AG04450 (cell line): ENCODE results near the gene SRPRA. TPM values are rescaled to one million over a fixed set of nuclear protein-coding genes. Genes with fewer than 3 reads are reported as not detected.
A peak's percentile ranks its signal among the peaks of the same experiment; 100 is the strongest.

Experiments
- CTCF ChIA-PET: fragments of 300-600, 350-600 bp; formaldehyde crosslinking; extraction: SDS; loops from one replicate; lab custom pipeline; 2022; ENCODE audit warnings: antibody characterized with exemption, inconsistent platforms; lab: Charles Lee
- POLR2A ChIA-PET: fragments of 350-600 bp; formaldehyde crosslinking; extraction: SDS; loops from one replicate; lab custom pipeline; 2021; ENCODE audit warnings: antibody characterized with exemption, inconsistent platforms; lab: Yijun Ruan, JAX
- DNase-seq: peaks from one replicate; pipeline ENCODE4 v3.0.0-alpha.2; 2011; ENCODE audit warnings: low read depth, low spot score
- H3K27ac ChIP-seq: one replicate; pipeline ENCODE4 v1.5.1; 2012; ENCODE audit warnings: low read depth, low read length, control low read depth
- H3K27me3 ChIP-seq: one replicate; pipeline ENCODE4 v1.6.0; 2012; ENCODE audit warnings: low read length; ENCODE audit not compliant: control insufficient read depth, insufficient read depth
- H3K4me3 ChIP-seq: 2 replicates; pipeline ENCODE4 v1.5.1; 2011; ENCODE audit warnings: mild to moderate bottlenecking, low read depth, low read length, control low read depth
- H3K9me3 ChIP-seq: 2 replicates; pipeline ENCODE4 v1.5.1; 2012; ENCODE audit warnings: low read length; ENCODE audit not compliant: control insufficient read depth, insufficient read depth
- polyA plus RNA-seq: library from polyadenylated mRNA; depleted of rRNA; stranded (reverse); fragments of >200 nt; gene quantifications from 2 replicates; pipeline ENCODE4 v1.2.3, GENCODE V29; 2011
- TF ChIP-seq, protein P1 (sequence below): IDR thresholded peaks from 2 replicates; pipeline ENCODE4 v1.5.1; 2011; ENCODE audit warnings: low read depth, low read length, control low read depth, inconsistent platforms

The SRPRA gene
- polyA plus RNA-seq, 1 experiment = 124 TPM

DNA sequence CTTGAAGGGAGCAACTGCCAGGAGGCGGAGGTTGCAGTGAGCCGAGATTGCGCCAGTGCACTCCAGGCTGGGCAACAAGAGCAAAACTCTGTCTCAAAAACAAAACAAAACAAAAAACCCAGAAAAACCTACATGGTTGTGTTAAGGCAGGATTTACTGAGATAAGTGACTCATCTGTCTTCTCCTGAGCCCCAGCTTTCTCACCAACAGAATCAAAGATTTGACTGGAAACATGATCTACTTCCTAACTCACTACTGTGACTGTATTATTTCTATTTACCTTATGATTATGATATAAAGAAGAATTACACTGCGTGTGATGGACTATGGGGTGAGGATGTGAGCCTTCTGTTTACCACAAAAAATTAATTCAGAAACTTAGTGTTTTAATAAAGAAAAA, 35.3 kb downstream of the SRPRA start:
- H3K4me3 ChIP-seq = no peak overlapping the region
- POLR2A ChIA-PET = no interaction called here
- no peaks in the 10 kb centered on the region for H3K9me3 ChIP-seq
- no peaks in the 10 kb centered on the region for H3K27me3 ChIP-seq
- TF ChIP-seq, protein P1, sequence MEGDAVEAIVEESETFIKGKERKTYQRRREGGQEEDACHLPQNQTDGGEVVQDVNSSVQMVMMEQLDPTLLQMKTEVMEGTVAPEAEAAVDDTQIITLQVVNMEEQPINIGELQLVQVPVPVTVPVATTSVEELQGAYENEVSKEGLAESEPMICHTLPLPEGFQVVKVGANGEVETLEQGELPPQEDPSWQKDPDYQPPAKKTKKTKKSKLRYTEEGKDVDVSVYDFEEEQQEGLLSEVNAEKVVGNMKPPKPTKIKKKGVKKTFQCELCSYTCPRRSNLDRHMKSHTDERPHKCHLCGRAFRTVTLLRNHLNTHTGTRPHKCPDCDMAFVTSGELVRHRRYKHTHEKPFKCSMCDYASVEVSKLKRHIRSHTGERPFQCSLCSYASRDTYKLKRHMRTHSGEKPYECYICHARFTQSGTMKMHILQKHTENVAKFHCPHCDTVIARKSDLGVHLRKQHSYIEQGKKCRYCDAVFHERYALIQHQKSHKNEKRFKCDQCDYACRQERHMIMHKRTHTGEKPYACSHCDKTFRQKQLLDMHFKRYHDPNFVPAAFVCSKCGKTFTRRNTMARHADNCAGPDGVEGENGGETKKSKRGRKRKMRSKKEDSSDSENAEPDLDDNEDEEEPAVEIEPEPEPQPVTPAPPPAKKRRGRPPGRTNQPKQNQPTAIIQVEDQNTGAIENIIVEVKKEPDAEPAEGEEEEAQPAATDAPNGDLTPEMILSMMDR = no peak
- DNase-seq = no peak
- CTCF ChIA-PET = interaction anchor here (0.7 kb wide), 1 partner anchor 150 kb away, joined by 3 read pairs; no protein-coding TSS in a partner anchor
- H3K27ac ChIP-seq = no peak overlapping the region

DNA sequence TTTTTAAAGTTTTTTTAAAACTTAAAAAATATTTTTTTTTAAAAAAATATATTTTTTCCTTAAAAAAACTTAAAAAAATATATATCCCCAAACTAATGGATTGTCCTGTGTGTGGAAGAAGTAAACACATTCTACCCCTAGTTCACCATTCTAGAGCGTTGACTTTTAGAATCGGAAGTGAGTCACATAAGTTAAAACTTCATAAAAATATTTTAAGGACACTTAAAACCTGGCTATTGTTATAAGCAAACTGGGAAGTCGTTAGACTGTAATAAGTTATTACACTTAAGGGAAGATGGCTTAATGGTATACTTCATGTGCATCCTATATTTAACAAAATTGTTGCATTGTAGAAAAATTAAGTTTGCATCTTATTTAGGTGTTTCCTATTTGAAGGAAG, 36.0 kb downstream of the SRPRA start:
- no peak for DNase-seq
- no peaks in the 10 kb centered on the region for H3K27me3 ChIP-seq
- POLR2A ChIA-PET = no interaction called here
- CTCF ChIA-PET = interaction anchor here (2.9 kb wide), 1 partner anchor 39 kb away, joined by 9 read pairs; no protein-coding TSS in a partner anchor
- no peak overlapping the region for H3K4me3 ChIP-seq
- TF ChIP-seq, protein P1 = no peak
- H3K27ac ChIP-seq = no peak overlapping the region
- H3K9me3 ChIP-seq = no peaks in the 10 kb centered on the region

DNA sequence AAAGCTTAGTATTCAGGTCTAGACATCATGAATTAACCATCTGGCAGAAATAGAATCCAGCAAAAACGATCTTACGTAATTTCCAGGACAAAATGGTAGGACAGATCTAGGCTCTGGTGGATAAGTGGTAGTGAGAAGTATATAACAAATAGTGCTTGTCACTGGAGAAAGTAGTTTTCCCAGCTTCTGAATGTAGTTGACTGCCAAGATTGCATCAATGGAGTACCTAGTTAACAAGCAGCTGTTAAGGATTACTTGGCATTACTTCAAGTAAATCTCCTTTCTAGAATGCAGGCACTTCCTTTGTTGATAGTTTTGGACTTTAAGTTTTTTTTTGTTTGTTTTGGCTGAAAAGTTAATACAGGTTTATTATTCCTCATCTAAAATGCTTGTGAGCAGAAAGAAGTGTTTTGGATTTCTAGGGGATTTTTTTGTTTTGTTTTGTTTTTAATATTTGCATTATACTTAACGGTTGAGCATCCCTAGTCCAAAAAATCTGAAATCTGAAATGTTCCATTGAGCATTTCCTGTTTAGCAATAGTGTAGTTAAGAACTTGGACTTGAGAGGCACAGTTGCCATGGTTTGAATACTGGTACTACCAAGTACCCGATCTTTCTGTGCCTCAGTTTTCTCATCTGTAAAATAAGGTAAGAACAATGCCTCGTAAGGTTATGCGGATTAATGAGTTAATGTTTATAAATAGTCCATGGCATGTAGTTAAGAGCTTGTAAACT, 36.8 kb downstream of the SRPRA start:
- Histone ChIP-seq H3K27me3 (no peaks in the 10 kb centered on the region), H3K4me3 (no peak overlapping the region), H3K27ac (no peak overlapping the region), H3K9me3 (no peaks in the 10 kb centered on the region)
- DNase-seq = peak; percentile 36
- TF ChIP-seq, protein P1 = no peak
- ChIA-PET CTCF (interaction anchor here (1.6 to 2.9 kb wide), 2 partner anchors 38 to 309 kb away, joined by 6 to 9 read pairs; no protein-coding TSS in a partner anchor), POLR2A (interaction anchor here (1.0 kb wide), 1 partner anchor 19 kb away, joined by 3 read pairs; no protein-coding TSS in a partner anchor)

DNA sequence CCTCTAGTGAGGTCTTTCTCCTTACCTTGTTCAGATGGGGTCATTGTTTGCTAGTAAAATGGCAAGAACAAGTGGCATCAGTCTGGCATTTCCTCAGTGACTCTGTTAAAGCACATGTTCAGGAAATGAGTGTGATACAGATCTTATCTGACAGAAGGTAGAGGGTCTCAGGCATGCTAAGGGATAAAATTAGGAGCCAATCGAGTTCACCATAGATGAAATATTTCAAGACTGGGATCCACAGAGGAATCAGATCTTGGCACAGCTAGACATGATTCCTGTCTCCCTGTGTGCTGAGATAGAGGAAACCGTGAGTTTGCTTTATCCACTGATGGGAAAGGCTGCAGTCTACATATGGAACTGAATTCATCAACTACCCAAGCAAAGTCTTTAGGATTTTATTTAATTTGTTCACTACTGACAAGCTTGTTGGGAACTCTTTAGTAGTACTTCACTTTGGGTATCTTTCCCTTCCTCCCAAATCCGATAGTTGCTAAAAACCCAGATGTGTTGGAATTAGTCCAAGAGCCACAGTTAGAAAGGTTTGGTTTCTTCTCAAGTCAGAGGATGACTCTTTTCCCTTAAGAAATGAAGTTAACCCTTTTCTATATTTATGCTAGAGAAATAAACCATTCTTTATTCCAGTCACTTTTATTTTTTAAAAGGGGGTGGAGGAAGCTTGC, 38.7 kb downstream of the SRPRA start:
- ChIA-PET CTCF (interaction anchor here (1.1 to 2.9 kb wide), 3 partner anchors 10 to 307 kb away, joined by 3 to 9 read pairs (median 6); no protein-coding TSS in a partner anchor), POLR2A (no interaction called here)
- Histone ChIP-seq H3K27me3 (no peaks in the 10 kb centered on the region), H3K4me3 (no peak overlapping the region), H3K27ac (peak overlapping the region; percentile 11), H3K9me3 (no peaks in the 10 kb centered on the region)
- peak; percentile 32 for DNase-seq
- TF ChIP-seq, protein P1 = no peak
